Retinal pigment epithelial cell (primary cell): ENCODE measurements around the gene CNKSR3.
"Not testable (repeated sequence)": the region's sequence is repeated elsewhere in the genome, so short reads cannot be mapped to it uniquely, and the experiment has no call there.

Source experiments
- DNase-seq: peaks from one replicate; pipeline ENCODE4 v3.0.0-alpha.2; 2010; ENCODE audit warnings: low read depth
- H3K4me3 ChIP-seq: 2 replicates; pipeline ENCODE4 v1.5.1; 2011; ENCODE audit warnings: mild to moderate bottlenecking, low read length, control low read depth, moderate library complexity
- TF ChIP-seq, protein P1 (sequence below): conservative IDR thresholded peaks from 2 replicates; pipeline ENCODE4 v1.5.1; 2011; ENCODE audit warnings: low read depth, low read length, control low read depth, inconsistent platforms

Gene CNKSR3

DNA sequence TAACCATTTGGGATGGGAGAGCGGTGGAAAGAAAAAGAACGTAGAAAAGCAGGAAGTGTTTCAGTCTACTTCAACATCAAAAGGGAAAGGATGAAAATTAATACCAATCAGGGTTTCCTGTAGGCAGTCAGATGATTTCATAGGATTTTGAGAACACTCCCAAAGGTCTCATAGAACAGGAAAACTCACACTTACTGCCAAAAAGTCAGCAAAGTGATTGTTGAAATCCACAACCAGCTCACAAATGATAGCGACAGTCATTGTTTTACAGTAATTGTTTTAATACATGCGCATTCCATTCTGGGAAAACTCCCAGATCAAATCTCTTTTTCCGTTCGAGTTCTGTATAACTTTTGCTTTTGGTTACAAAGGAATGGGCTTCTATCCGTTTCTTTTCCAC is 5.3 kb upstream of the CNKSR3 start:
- H3K4me3 ChIP-seq, result no peak overlapping the region
- DNase-seq, result no peak
- TF ChIP-seq, protein P1, sequence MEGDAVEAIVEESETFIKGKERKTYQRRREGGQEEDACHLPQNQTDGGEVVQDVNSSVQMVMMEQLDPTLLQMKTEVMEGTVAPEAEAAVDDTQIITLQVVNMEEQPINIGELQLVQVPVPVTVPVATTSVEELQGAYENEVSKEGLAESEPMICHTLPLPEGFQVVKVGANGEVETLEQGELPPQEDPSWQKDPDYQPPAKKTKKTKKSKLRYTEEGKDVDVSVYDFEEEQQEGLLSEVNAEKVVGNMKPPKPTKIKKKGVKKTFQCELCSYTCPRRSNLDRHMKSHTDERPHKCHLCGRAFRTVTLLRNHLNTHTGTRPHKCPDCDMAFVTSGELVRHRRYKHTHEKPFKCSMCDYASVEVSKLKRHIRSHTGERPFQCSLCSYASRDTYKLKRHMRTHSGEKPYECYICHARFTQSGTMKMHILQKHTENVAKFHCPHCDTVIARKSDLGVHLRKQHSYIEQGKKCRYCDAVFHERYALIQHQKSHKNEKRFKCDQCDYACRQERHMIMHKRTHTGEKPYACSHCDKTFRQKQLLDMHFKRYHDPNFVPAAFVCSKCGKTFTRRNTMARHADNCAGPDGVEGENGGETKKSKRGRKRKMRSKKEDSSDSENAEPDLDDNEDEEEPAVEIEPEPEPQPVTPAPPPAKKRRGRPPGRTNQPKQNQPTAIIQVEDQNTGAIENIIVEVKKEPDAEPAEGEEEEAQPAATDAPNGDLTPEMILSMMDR, result no peak

DNA sequence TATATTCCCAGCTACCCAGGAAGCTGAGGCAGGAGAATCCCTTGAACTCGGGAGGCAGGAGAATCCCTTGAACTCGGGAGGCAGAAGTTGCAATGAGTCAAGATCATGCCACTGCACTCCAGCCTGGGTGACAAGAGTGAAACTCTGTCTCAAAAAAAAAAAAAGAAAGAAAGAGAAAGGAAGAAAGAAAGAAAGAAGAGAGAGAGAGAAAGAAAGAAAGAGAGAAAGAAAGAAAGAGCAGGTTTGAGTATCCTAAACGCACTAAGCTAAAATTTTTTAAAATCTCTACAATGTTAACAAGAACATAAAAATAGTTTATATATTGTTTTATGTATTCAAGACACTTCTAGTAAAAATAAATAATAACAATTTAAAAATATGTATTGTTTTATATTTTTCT is 4.6 kb upstream of the CNKSR3 start:
- DNase-seq, H3K4me3 ChIP-seq: not testable (repeated sequence)

DNA sequence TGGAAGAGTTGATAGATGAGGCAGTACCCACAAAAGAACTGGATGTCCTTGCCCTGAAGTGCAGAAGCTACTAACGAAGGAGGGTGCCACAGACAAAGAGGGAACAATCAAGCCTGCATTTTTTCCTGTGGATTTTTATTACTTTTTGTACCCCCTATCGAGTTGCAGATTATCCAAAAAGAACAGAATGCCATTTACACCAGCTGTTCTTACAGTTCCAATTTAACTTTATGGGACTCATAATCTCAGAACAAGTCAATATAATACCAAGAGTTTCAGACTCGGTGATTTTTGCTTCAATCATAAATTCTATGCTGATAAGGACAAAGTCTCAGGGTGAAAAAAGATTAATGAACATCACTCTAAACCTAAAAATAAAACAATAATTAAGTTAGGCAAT is 4.0 kb upstream of the CNKSR3 start:
- no peak overlapping the region for H3K4me3 ChIP-seq
- TF ChIP-seq, protein P1, result no peak
- no peak for DNase-seq

DNA sequence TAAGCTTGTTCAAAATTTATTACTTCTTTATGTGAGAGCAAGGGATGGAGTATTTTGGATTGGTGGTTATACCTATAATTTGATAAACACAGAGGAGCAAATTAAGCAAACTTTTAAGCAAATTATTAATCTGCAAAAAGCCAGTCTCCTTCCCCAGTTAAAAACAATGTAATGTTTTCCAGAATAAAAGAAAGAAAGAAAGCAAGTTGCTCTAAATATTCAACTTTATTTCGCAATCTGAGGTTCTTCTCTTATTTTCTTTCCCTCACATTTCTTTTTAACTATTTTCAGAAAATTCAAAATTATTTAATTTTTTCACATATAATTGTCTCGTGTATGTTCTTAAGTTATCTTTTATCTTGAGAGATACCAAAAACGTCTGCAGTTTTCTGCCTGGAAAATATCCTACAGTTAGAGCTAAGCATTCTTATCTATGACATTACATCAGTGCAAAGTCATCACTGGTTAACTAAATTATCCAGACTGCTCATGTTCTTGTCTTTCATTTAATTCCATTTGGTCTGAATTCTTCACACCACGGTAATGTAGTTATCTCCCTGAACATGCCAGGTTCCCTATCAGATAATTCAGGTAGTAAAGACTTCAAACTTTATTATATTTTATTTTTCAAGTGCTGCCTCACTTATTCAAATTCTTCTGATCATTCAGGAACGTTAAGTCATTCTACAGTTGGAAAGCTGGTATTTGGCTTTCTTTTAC is 3.3 kb upstream of the CNKSR3 start:
- no peak overlapping the region for H3K4me3 ChIP-seq
- TF ChIP-seq, protein P1, result no peak
- DNase-seq, result no peak

DNA sequence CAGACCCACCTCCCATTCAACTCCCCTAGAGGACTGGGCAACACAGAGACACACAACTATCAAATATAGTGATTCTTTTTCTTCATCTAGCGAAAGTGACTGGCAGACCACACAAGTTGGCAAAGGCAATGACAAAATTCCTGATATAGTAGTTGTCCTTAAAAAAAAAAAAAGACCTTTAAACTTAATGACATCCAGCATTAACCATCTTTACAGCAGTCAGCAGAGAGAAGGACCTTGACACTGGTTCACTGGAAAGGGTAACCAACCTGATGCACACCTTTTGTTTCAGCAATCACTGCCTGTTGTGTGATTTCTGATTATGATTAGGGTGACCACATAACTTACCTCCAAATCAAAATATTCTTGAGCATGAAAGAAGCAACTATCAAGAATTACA is 1.7 kb upstream of the CNKSR3 start:
- TF ChIP-seq, protein P1, result no peak
- no peak overlapping the region for H3K4me3 ChIP-seq
- no peak for DNase-seq

DNA sequence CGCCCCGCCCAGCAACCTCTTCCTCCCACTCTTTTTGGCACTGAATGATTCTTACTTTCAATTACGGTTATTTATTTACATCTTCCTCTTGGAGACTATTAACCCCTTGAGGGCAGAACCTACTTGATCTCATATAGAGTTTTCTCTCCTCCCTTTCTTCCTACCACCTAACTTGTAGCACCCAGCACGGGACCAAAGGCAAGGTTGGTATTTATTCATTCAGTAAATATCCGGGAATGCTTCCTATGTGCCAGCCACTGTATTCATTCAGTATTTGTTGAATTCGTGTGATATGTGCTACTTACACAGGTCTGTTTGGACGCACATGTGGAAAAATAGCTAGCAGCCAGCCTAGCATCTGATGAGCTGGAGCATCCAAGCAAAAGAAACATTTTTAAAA is 1.3 kb upstream of the CNKSR3 start:
- no peak overlapping the region for H3K4me3 ChIP-seq
- TF ChIP-seq, protein P1, result no peak
- no peak for DNase-seq

DNA sequence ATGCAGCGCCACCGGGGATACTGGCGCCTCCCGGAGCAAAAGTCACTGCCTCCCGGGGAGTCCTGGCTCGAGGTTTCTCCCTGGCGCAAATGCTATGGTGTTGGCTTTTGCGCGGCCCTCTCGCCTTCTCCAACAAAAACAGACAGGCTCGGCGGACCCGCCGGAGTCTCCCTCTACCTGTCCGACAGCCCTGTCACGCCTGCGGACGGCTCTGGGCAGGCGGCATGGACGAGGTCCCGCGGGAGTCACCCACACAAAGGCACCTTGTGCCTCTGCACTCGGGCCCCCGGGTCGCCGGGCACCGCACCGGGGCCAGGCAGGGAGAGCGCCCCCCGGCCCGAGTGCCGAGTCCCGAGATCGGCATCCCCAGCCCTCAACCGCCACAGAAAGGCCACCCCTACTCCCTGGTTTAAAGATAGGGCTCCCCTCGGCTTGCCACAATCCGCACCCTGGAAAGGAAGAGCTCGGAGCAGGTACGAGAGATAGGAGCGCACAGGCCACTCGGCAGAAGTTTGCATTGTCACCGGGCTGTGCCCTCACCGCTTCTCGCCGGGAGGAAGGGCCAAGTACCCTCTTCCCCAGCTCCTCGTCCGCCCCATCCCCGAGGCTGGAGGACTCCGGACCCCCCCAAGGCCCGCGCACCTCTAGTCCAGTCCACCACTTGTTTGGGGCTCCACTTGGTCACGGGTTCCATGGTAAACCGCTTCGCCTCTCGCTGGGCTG is 903 bp downstream of the CNKSR3 start:
- TF ChIP-seq, protein P1, result no peak
- H3K4me3 ChIP-seq, result peak overlapping the region; percentile 88
- DNase-seq, result no peak
